ENCODE measurements around the gene PVR.
"Not testable (repeated sequence)": the region's sequence is repeated elsewhere in the genome, so short reads cannot be mapped to it uniquely, and the experiment has no call there.

The PVR gene

GRCh38 chr19:44618640-44619357 lies 24.9 kb upstream of the PVR start:
- DNase-seq (ENCODE audit: low read depth in 2 of 2) = no peak

GRCh38 chr19:44620667-44621066 lies 23.0 kb upstream of the PVR start:
- no peak for DNase-seq (ENCODE audit: low read depth in 2 of 2)

GRCh38 chr19:44621367-44621766 lies 22.3 kb upstream of the PVR start:
- DNase-seq (ENCODE audit: low read depth in 2 of 2) = no peak

- DNase-seq (ENCODE audit: low read depth in 2 of 2) = no peak
Observed at GRCh38 chr19:44623080-44623479, 20.6 kb upstream of the PVR start.

GRCh38 chr19:44623626-44624025 lies 20.1 kb upstream of the PVR start:
- no peak for DNase-seq (ENCODE audit: low read depth in 2 of 2)

- no peak for DNase-seq (ENCODE audit: low read depth in 2 of 2)
Observed at GRCh38 chr19:44624840-44625354, 18.8 kb upstream of the PVR start.

GRCh38 chr19:44625637-44626036 lies 18.1 kb upstream of the PVR start:
- DNase-seq (ENCODE audit: low read depth in 2 of 2) = not testable (repeated sequence)

- no peak for DNase-seq (ENCODE audit: low read depth in 2 of 2)
Observed at GRCh38 chr19:44626048-44626624, 17.6 kb upstream of the PVR start.

- no peak for DNase-seq (ENCODE audit: low read depth in 2 of 2)
Observed at GRCh38 chr19:44627631-44628030, 16.1 kb upstream of the PVR start.

GRCh38 chr19:44628793-44629192 lies 14.9 kb upstream of the PVR start:
- no peak for DNase-seq (ENCODE audit: low read depth in 2 of 2)

- DNase-seq (ENCODE audit: low read depth in 2 of 2) = not testable (repeated sequence)
Observed at GRCh38 chr19:44631611-44632010, 12.1 kb upstream of the PVR start.

- DNase-seq (ENCODE audit: low read depth in 2 of 2) = not testable (repeated sequence)
Observed at GRCh38 chr19:44634058-44634457, 9.7 kb upstream of the PVR start.

GRCh38 chr19:44634785-44635184 lies 8.9 kb upstream of the PVR start:
- DNase-seq (ENCODE audit: low read depth in 2 of 2) = no peak

- no peak for DNase-seq (ENCODE audit: low read depth in 2 of 2)
Observed at GRCh38 chr19:44635581-44636438, 7.9 kb upstream of the PVR start.

- no peak for DNase-seq (ENCODE audit: low read depth in 2 of 2)
Observed at GRCh38 chr19:44636439-44637389, 7.0 kb upstream of the PVR start.

GRCh38 chr19:44637390-44637764 lies 6.3 kb upstream of the PVR start:
- DNase-seq (ENCODE audit: low read depth in 2 of 2) = no peak

GRCh38 chr19:44640518-44640917 lies 3.2 kb upstream of the PVR start:
- no peak for DNase-seq (ENCODE audit: low read depth in 2 of 2)

- no peak for DNase-seq (ENCODE audit: low read depth in 2 of 2)
Observed at GRCh38 chr19:44641501-44642265, 2.0 kb upstream of the PVR start.

GRCh38 chr19:44642377-44642776 lies 1.3 kb upstream of the PVR start:
- no peak for DNase-seq (ENCODE audit: low read depth in 2 of 2)

GRCh38 chr19:44644402-44645016 lies 799 bp downstream of the PVR start:
- DNase-seq (ENCODE audit: low read depth in 2 of 2) = no peak

All from stimulated activated CD8-positive, alpha-beta memory T cell treated with anti-CD3 and anti-CD28 coated beads, Interleukin-2, amount 100 ng/mL, for 1 hour (primary cell).